Panc1 (cell line): ENCODE data around the gene BORCS8. TPM values are rescaled to one million over a fixed set of nuclear protein-coding genes. Genes with fewer than 3 reads are reported as not detected.

Experiments used
- ATAC-seq: fragments of 200-7000 bp; cut with Tn5 transposase; 2 replicates; pipeline ENCODE4 v1.9.1; 2020; ENCODE audit warnings: mild to moderate bottlenecking, moderate library complexity
- BruUV-seq: library from RNA; stranded (reverse); fragments of 400-500 nt; replicated peaks from 2 replicates; lab custom pipeline; 2021; lab: Mats Ljungman, UMichigan
- CTCF ChIA-PET: fragments of 300-600 bp; sonication (Branson Sonifier 250); formaldehyde crosslinking; loops from one replicate; lab custom pipeline; 2022; ENCODE audit warnings: antibody characterized with exemption; lab: Charles Lee
- POLR2A ChIA-PET: fragments of 300-600 bp; sonication (Branson Sonifier 250); formaldehyde crosslinking; loops from one replicate; lab custom pipeline; 2022; ENCODE audit warnings: antibody characterized with exemption; lab: Charles Lee
- DNase-seq: peaks from one replicate; pipeline ENCODE4 v3.0.0-alpha.2; 2010; ENCODE audit warnings: low read depth, low spot score
- H3K27ac ChIP-seq: 2 replicates; pipeline ENCODE4 v1.5.1; 2011; ENCODE audit warnings: mild to moderate bottlenecking, low read length, inconsistent platforms
- H3K27me3 ChIP-seq: fragments of 200-500 bp; sonication (Bioruptor generic); 2 replicates; pipeline ENCODE4 v1.6.0; 2014; ENCODE audit warnings: low read length, inconsistent platforms; ENCODE audit not compliant: control insufficient read depth, insufficient read depth
- H3K36me3 ChIP-seq: fragments of 200-500 bp; sonication (Bioruptor generic); 2 replicates; pipeline ENCODE4 v1.5.1; 2014; ENCODE audit warnings: inconsistent platforms, mild to moderate bottlenecking, low read length, moderate library complexity; ENCODE audit not compliant: control insufficient read depth, insufficient read depth
- H3K4me1 ChIP-seq: 2 replicates; pipeline ENCODE4 v1.5.1; 2011; ENCODE audit warnings: inconsistent platforms, mild to moderate bottlenecking, low read length, moderate library complexity; ENCODE audit not compliant: control insufficient read depth, insufficient read depth
- H3K4me3 ChIP-seq, 2 experiments: 2 replicates each; pipeline ENCODE4 v1.5.1; 2011 to 2012; ENCODE audit warnings: low read depth in 2 of 2, low read length in 2 of 2, mild to moderate bottlenecking in 2 of 2, inconsistent platforms in 1 of 2, moderate library complexity in 1 of 2
- H3K9me3 ChIP-seq: fragments of 200-500 bp; sonication (Bioruptor generic); 2 replicates; pipeline ENCODE4 v1.5.1; 2014; ENCODE audit warnings: low read depth, mild to moderate bottlenecking, inconsistent platforms, low read length, moderate library complexity; ENCODE audit not compliant: control insufficient read depth, insufficient read depth
- POLR2AphosphoS5 ChIP-seq: IDR thresholded peaks from 2 replicates; pipeline ENCODE4 v1.6.1; 2012; ENCODE audit warnings: mild to moderate bottlenecking, low read depth, low read length, moderate library complexity
- SIN3A ChIP-seq: IDR thresholded peaks from 2 replicates; pipeline ENCODE4 v1.6.1; 2012; ENCODE audit warnings: low read depth, mild to moderate bottlenecking, low read length, moderate library complexity, borderline replicate concordance; ENCODE audit not compliant: insufficient read depth
- TCF7L2 ChIP-seq: IDR thresholded peaks from 2 replicates; pipeline ENCODE4 v1.6.1; 2011; ENCODE audit warnings: mild to moderate bottlenecking, low read depth, low read length, inconsistent platforms
- in situ Hi-C: cut with HindIII; loops from 2 replicates; pipeline ENCODE4 v1.10.0; 2016; ENCODE audit warnings: low sequenced_read_pairs, low pct_unique_long_range_greater_than_20kb
- intact Hi-C: fragments of 100-400 bp; cut with micrococcal nuclease; formaldehyde crosslinking; loops from one replicate; pipeline ENCODE4 v1.10.0; 2022; ENCODE audit not compliant: unreplicated experiment
- total RNA-seq: library from RNA; stranded (reverse); gene quantifications from one replicate; pipeline ENCODE4 v1.2.1, GENCODE V29; 2021; ENCODE audit not compliant: unreplicated experiment
- TF ChIP-seq, protein P1 (sequence below), 2 experiments: IDR thresholded peaks; 2 replicates each; pipeline ENCODE4 v1.6.1; 2011 to 2012; ENCODE audit warnings: low read depth in 2 of 2, control low read depth in 1 of 2, low read length in 1 of 2, mild to moderate bottlenecking in 1 of 2, moderate library complexity in 1 of 2; ENCODE audit not compliant: insufficient read depth in 1 of 2
- TF ChIP-seq, protein P2 (sequence below): fragments of 450-650 bp; IDR thresholded peaks from 2 replicates; pipeline ENCODE4 v1.5.1; 2017; ENCODE audit warnings: mild to moderate bottlenecking

The BORCS8 gene
- total RNA-seq, 1 experiment from 2014 or later, result 37.8 TPM

DNA sequence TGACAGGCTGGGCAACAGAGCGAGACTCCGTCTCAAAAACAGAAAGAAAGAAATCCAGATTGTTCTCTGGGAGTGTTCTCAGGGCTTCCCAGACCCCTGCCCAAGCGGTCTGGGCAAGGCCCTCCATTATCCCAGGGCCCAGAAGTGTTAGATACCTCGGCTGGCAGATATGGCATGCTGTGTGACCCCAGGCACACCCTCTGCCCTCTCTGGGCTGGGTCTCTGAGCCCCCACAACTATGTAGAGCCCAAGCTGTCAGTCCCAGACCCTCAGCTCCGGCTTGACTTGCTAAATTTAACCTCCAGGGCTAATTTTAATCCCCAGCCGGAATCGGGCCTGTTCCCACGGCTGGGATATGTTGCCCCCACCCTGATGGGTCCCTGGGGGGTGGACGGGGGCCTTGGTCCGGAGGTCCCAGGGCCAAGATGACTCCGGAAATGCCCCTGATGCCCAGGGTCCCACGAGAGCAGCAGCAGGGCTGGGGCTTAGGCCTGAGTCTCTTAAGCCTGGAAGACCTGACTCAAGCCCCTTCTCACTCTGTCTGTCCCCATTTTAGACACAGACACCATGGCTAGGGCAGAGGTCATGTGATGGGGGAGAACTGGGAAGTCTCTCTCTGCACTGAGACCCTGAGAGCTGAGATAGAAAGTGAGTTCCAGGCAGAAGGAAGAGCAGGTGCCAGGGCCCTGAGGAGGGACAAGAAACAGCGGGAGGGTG, 39.1 kb downstream of the BORCS8 start:
- H3K4me3 ChIP-seq, result no peak overlapping the region
- POLR2A ChIA-PET, result interaction anchor here (0.6 kb wide), 2 partner anchors 21 to 84 kb away, joined by 3 to 7 read pairs; no protein-coding TSS in a partner anchor
- in situ Hi-C loops, result no loop called here
- CTCF ChIA-PET, result interaction anchor here (0.7 kb wide), 1 partner anchor 78 kb away, joined by 5 read pairs; no protein-coding TSS in a partner anchor
- ATAC-seq (no peak), DNase-seq (no peak)
- no TSS peak for BruUV-seq
- no peaks in the 10 kb centered on the region for H3K27me3 ChIP-seq
- no peak overlapping the region for H3K27ac ChIP-seq
- no peaks in the 10 kb centered on the region for H3K36me3 ChIP-seq
- TF ChIP-seq, protein P1, sequence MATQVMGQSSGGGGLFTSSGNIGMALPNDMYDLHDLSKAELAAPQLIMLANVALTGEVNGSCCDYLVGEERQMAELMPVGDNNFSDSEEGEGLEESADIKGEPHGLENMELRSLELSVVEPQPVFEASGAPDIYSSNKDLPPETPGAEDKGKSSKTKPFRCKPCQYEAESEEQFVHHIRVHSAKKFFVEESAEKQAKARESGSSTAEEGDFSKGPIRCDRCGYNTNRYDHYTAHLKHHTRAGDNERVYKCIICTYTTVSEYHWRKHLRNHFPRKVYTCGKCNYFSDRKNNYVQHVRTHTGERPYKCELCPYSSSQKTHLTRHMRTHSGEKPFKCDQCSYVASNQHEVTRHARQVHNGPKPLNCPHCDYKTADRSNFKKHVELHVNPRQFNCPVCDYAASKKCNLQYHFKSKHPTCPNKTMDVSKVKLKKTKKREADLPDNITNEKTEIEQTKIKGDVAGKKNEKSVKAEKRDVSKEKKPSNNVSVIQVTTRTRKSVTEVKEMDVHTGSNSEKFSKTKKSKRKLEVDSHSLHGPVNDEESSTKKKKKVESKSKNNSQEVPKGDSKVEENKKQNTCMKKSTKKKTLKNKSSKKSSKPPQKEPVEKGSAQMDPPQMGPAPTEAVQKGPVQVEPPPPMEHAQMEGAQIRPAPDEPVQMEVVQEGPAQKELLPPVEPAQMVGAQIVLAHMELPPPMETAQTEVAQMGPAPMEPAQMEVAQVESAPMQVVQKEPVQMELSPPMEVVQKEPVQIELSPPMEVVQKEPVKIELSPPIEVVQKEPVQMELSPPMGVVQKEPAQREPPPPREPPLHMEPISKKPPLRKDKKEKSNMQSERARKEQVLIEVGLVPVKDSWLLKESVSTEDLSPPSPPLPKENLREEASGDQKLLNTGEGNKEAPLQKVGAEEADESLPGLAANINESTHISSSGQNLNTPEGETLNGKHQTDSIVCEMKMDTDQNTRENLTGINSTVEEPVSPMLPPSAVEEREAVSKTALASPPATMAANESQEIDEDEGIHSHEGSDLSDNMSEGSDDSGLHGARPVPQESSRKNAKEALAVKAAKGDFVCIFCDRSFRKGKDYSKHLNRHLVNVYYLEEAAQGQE (IDR thresholded peaks at IDR 0.05; ENCODE audit: insufficient read depth in 1 of 2, low read depth in 2 of 2, low read length in 1 of 2), result no peak
- TF ChIP-seq SIN3A (no peak), TCF7L2 (no peak)
- TF ChIP-seq, protein P2, sequence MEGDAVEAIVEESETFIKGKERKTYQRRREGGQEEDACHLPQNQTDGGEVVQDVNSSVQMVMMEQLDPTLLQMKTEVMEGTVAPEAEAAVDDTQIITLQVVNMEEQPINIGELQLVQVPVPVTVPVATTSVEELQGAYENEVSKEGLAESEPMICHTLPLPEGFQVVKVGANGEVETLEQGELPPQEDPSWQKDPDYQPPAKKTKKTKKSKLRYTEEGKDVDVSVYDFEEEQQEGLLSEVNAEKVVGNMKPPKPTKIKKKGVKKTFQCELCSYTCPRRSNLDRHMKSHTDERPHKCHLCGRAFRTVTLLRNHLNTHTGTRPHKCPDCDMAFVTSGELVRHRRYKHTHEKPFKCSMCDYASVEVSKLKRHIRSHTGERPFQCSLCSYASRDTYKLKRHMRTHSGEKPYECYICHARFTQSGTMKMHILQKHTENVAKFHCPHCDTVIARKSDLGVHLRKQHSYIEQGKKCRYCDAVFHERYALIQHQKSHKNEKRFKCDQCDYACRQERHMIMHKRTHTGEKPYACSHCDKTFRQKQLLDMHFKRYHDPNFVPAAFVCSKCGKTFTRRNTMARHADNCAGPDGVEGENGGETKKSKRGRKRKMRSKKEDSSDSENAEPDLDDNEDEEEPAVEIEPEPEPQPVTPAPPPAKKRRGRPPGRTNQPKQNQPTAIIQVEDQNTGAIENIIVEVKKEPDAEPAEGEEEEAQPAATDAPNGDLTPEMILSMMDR, result no peak
- H3K9me3 ChIP-seq, result no peaks in the 10 kb centered on the region
- H3K4me1 ChIP-seq, result no peaks in the 10 kb centered on the region
- intact Hi-C loops, result no loop called here

DNA sequence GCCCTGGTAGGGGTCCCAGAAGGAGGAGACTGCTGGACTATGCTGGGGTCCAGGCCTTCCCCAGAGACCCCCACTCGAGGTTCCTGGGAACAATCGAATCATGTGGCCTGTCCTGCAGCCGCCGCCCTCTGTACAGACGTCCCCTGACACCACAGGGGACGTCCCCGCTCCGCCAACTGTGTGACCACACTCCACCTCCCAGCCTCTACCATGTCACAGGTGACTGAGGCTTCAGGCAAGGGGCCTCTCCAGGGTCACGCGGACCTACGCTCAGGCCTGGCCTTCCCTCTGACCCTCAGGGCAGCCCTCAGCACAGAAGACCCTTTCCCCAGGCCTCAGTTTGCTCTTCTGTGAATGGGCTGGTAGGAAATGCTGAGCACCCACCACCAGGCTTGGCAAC, 40.5 kb downstream of the BORCS8 start:
- in situ Hi-C loops, result no loop called here
- H3K4me1 ChIP-seq, result no peaks in the 10 kb centered on the region
- H3K4me3 ChIP-seq, result no peak overlapping the region
- H3K27me3 ChIP-seq, result no peaks in the 10 kb centered on the region
- H3K9me3 ChIP-seq, result no peaks in the 10 kb centered on the region
- TF ChIP-seq, protein P1 (IDR thresholded peaks at IDR 0.05; ENCODE audit: insufficient read depth in 1 of 2, low read depth in 2 of 2, low read length in 1 of 2), result no peak
- TF ChIP-seq TCF7L2, result no peak
- TF ChIP-seq, protein P2, result no peak
- TF ChIP-seq POLR2AphosphoS5, result no peak
- intact Hi-C loops, result no loop called here
- POLR2A ChIA-PET, result no interaction called here
- DNase-seq (no peak), ATAC-seq (no peak)
- no peak overlapping the region for H3K27ac ChIP-seq
- BruUV-seq, result no TSS peak
- CTCF ChIA-PET, result no interaction called here
- no peaks in the 10 kb centered on the region for H3K36me3 ChIP-seq
